HL-60 (cell line): Measurements from ENCODE around the gene MALAT1.

Experiments
- DNase-seq, 2 experiments: peaks; one replicate each; pipeline ENCODE4 v3.0.0-alpha.2; 2010 to 2020; ENCODE audit warnings: low read depth in 1 of 2, low spot score in 1 of 2
- H3K27ac ChIP-seq: fragments of 250-450 bp; sonication (Bioruptor Pico); replicated peaks from 2 replicates; pipeline ENCODE4 v1.5.1; 2020; ENCODE audit warnings: mild to moderate bottlenecking, moderate library complexity
- H3K27me3 ChIP-seq: fragments of 250-450 bp; sonication (Bioruptor Pico); 2 replicates; pipeline ENCODE4 v1.5.1; 2021; ENCODE audit warnings: mild to moderate bottlenecking, moderate library complexity; ENCODE audit not compliant: insufficient read depth, poor library complexity, severe bottlenecking
- H3K4me3 ChIP-seq: replicated peaks from 2 replicates; pipeline ENCODE4 v1.5.1; 2011; ENCODE audit warnings: mild to moderate bottlenecking, control low read depth, low read length; ENCODE audit not compliant: insufficient read depth
- GABPA ChIP-seq: IDR thresholded peaks from 2 replicates; pipeline ENCODE4 v1.6.1; 2012; ENCODE audit warnings: low read depth
- POLR2AphosphoS5 ChIP-seq: IDR thresholded peaks from 2 replicates; pipeline ENCODE4 v1.6.1; 2012; ENCODE audit warnings: low read depth
- SPI1 ChIP-seq: IDR thresholded peaks from 2 replicates; pipeline ENCODE4 v1.6.1; 2012; ENCODE audit warnings: low read depth, mild to moderate bottlenecking, borderline replicate concordance
- TF ChIP-seq, protein P1 (sequence below): IDR thresholded peaks from 2 replicates; pipeline ENCODE4 v1.6.1; 2012; ENCODE audit warnings: low read depth; ENCODE audit not compliant: insufficient replicate concordance
- TF ChIP-seq, protein P2 (sequence below): IDR thresholded peaks from one replicate; pipeline ENCODE4 v1.5.1; 2011; ENCODE audit warnings: low read length, control low read depth, inconsistent platforms; ENCODE audit not compliant: insufficient read depth

MALAT1 gene

DNA sequence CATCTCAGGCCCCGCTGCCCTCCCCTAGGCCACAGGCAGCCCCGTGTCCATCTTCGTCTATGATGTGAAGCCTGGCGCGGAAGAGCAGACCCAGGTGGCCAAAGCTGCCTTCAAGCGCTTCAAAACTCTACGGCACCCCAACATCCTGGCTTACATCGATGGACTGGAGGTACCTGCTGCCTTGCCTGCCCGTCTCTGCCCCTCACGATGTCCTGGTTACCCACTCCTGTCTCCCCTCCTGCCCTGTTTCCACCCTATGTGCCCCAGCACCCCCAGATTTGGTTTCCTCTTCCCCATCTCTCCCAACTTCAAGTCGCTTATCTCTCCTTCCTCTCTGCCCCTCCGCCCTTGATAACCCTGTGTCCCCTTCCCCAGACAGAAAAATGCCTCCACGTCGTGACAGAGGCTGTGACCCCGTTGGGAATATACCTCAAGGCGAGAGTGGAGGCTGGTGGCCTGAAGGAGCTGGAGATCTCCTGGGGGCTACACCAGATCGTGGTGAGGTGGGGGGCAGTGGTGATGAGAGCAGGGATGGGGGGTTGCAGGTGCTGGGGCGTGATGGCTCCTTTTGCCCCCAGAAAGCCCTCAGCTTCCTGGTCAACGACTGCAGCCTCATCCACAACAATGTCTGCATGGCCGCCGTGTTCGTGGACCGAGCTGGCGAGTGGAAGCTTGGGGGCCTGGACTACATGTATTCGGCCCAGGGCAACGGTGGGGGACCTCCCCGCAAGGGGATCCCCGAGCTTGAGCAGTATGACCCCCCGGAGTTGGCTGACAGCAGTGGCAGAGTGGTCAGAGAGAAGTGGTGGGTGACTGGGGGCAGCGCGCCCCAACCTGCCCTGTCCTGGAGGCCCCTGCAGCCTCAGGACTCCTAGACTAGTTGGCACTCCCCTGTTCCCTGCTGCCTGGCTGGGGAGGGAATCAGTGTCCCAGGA, 27.0 kb downstream of the MALAT1 start:
- peak overlapping the region; percentile 91 for H3K4me3 ChIP-seq
- no peak for DNase-seq

DNA sequence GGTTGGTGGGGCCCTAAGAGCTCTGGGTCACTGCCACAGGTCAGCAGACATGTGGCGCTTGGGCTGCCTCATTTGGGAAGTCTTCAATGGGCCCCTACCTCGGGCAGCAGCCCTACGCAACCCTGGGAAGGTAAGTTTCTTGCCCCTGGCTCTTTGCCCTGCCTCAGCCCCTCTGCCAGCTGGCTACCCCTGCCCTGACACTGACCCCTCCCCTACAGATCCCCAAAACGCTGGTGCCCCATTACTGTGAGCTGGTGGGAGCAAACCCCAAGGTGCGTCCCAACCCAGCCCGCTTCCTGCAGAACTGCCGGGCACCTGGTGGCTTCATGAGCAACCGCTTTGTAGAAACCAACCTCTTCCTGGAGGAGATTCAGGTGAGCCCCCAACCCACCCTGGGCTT, 27.9 kb downstream of the MALAT1 start:
- Histone ChIP-seq H3K27ac (no peak overlapping the region), H3K4me3 (no peak overlapping the region), H3K27me3 (no peaks in the 10 kb centered on the region)
- no peak for DNase-seq
- TF ChIP-seq SPI1: no peak
- no peak for TF ChIP-seq POLR2AphosphoS5
- TF ChIP-seq, protein P1, sequence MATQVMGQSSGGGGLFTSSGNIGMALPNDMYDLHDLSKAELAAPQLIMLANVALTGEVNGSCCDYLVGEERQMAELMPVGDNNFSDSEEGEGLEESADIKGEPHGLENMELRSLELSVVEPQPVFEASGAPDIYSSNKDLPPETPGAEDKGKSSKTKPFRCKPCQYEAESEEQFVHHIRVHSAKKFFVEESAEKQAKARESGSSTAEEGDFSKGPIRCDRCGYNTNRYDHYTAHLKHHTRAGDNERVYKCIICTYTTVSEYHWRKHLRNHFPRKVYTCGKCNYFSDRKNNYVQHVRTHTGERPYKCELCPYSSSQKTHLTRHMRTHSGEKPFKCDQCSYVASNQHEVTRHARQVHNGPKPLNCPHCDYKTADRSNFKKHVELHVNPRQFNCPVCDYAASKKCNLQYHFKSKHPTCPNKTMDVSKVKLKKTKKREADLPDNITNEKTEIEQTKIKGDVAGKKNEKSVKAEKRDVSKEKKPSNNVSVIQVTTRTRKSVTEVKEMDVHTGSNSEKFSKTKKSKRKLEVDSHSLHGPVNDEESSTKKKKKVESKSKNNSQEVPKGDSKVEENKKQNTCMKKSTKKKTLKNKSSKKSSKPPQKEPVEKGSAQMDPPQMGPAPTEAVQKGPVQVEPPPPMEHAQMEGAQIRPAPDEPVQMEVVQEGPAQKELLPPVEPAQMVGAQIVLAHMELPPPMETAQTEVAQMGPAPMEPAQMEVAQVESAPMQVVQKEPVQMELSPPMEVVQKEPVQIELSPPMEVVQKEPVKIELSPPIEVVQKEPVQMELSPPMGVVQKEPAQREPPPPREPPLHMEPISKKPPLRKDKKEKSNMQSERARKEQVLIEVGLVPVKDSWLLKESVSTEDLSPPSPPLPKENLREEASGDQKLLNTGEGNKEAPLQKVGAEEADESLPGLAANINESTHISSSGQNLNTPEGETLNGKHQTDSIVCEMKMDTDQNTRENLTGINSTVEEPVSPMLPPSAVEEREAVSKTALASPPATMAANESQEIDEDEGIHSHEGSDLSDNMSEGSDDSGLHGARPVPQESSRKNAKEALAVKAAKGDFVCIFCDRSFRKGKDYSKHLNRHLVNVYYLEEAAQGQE: no peak
- no peak for TF ChIP-seq GABPA
- TF ChIP-seq, protein P2, sequence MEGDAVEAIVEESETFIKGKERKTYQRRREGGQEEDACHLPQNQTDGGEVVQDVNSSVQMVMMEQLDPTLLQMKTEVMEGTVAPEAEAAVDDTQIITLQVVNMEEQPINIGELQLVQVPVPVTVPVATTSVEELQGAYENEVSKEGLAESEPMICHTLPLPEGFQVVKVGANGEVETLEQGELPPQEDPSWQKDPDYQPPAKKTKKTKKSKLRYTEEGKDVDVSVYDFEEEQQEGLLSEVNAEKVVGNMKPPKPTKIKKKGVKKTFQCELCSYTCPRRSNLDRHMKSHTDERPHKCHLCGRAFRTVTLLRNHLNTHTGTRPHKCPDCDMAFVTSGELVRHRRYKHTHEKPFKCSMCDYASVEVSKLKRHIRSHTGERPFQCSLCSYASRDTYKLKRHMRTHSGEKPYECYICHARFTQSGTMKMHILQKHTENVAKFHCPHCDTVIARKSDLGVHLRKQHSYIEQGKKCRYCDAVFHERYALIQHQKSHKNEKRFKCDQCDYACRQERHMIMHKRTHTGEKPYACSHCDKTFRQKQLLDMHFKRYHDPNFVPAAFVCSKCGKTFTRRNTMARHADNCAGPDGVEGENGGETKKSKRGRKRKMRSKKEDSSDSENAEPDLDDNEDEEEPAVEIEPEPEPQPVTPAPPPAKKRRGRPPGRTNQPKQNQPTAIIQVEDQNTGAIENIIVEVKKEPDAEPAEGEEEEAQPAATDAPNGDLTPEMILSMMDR: no peak

More for the DNA sequence above, 27.0 kb downstream of the MALAT1 start:
- TF ChIP-seq GABPA (no peak), SPI1 (no peak), POLR2AphosphoS5 (no peak)
- TF ChIP-seq, protein P1: no peak
- TF ChIP-seq, protein P2: no peak
- Histone ChIP-seq H3K27me3 (no peaks in the 10 kb centered on the region), H3K27ac (peak overlapping the region; percentile 57)

DNA sequence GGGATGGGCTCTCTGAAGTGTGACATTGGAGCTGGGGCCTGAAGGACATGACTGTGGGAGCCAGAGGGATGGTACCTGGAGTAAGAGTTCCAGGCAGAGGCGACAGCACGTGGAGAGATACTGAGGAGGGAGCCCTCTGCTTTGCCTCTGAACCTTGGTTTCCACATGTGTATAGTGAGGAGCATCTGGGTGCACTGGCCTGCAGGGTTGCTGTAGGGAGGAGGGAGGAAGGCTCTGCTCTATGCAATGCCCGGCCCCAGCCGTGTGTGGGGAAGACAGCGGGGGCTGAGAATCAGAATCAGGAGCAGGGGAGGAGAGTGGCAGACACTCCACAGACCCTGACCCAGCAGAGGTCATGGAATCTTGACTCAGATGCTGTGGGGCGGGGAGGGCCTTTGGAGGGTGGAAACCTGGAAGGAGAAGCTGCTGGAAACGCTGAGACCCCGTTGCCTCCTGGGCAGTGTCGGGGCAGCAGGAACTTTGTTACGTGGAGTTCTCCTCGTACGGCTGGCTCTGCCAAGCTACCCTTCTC, 30.0 kb downstream of the MALAT1 start:
- Histone ChIP-seq H3K4me3 (no peak overlapping the region), H3K27me3 (no peaks in the 10 kb centered on the region), H3K27ac (no peak overlapping the region)
- TF ChIP-seq SPI1 (no peak), POLR2AphosphoS5 (no peak), GABPA (no peak)
- TF ChIP-seq, protein P2: no peak
- TF ChIP-seq, protein P1: no peak
- DNase-seq: no peak
